Panc1 (cell line): ENCODE data around the gene UBL4A. TPM values are rescaled to one million over a fixed set of nuclear protein-coding genes. Genes with fewer than 3 reads are reported as not detected.

Experiments used
- ATAC-seq: fragments of 200-7000 bp; cut with Tn5 transposase; 2 replicates; pipeline ENCODE4 v1.9.1; 2020; ENCODE audit warnings: mild to moderate bottlenecking, moderate library complexity
- BruUV-seq: library from RNA; stranded (reverse); fragments of 400-500 nt; replicated peaks from 2 replicates; lab custom pipeline; 2021; lab: Mats Ljungman, UMichigan
- CTCF ChIA-PET: fragments of 300-600 bp; sonication (Branson Sonifier 250); formaldehyde crosslinking; loops from one replicate; lab custom pipeline; 2022; ENCODE audit warnings: antibody characterized with exemption; lab: Charles Lee
- POLR2A ChIA-PET: fragments of 300-600 bp; sonication (Branson Sonifier 250); formaldehyde crosslinking; loops from one replicate; lab custom pipeline; 2022; ENCODE audit warnings: antibody characterized with exemption; lab: Charles Lee
- DNase-seq: peaks from one replicate; pipeline ENCODE4 v3.0.0-alpha.2; 2010; ENCODE audit warnings: low read depth, low spot score
- H3K27ac ChIP-seq: 2 replicates; pipeline ENCODE4 v1.5.1; 2011; ENCODE audit warnings: mild to moderate bottlenecking, low read length, inconsistent platforms
- H3K27me3 ChIP-seq: fragments of 200-500 bp; sonication (Bioruptor generic); 2 replicates; pipeline ENCODE4 v1.6.0; 2014; ENCODE audit warnings: low read length, inconsistent platforms; ENCODE audit not compliant: control insufficient read depth, insufficient read depth
- H3K36me3 ChIP-seq: fragments of 200-500 bp; sonication (Bioruptor generic); 2 replicates; pipeline ENCODE4 v1.5.1; 2014; ENCODE audit warnings: inconsistent platforms, mild to moderate bottlenecking, low read length, moderate library complexity; ENCODE audit not compliant: control insufficient read depth, insufficient read depth
- H3K4me1 ChIP-seq: 2 replicates; pipeline ENCODE4 v1.5.1; 2011; ENCODE audit warnings: inconsistent platforms, mild to moderate bottlenecking, low read length, moderate library complexity; ENCODE audit not compliant: control insufficient read depth, insufficient read depth
- H3K4me3 ChIP-seq, 2 experiments: 2 replicates each; pipeline ENCODE4 v1.5.1; 2011 to 2012; ENCODE audit warnings: low read depth in 2 of 2, low read length in 2 of 2, mild to moderate bottlenecking in 2 of 2, inconsistent platforms in 1 of 2, moderate library complexity in 1 of 2
- H3K9me3 ChIP-seq: fragments of 200-500 bp; sonication (Bioruptor generic); 2 replicates; pipeline ENCODE4 v1.5.1; 2014; ENCODE audit warnings: low read depth, mild to moderate bottlenecking, inconsistent platforms, low read length, moderate library complexity; ENCODE audit not compliant: control insufficient read depth, insufficient read depth
- CTCF ChIP-seq: fragments of 450-650 bp; IDR thresholded peaks from 2 replicates; pipeline ENCODE4 v1.5.1; 2017; ENCODE audit warnings: mild to moderate bottlenecking
- POLR2AphosphoS5 ChIP-seq: IDR thresholded peaks from 2 replicates; pipeline ENCODE4 v1.6.1; 2012; ENCODE audit warnings: mild to moderate bottlenecking, low read depth, low read length, moderate library complexity
- REST ChIP-seq, 2 experiments: IDR thresholded peaks; 2 replicates each; pipeline ENCODE4 v1.6.1; 2011 to 2012; ENCODE audit warnings: low read depth in 2 of 2, control low read depth in 1 of 2, low read length in 1 of 2, mild to moderate bottlenecking in 1 of 2, moderate library complexity in 1 of 2; ENCODE audit not compliant: insufficient read depth in 1 of 2
- SIN3A ChIP-seq: IDR thresholded peaks from 2 replicates; pipeline ENCODE4 v1.6.1; 2012; ENCODE audit warnings: low read depth, mild to moderate bottlenecking, low read length, moderate library complexity, borderline replicate concordance; ENCODE audit not compliant: insufficient read depth
- TCF7L2 ChIP-seq: IDR thresholded peaks from 2 replicates; pipeline ENCODE4 v1.6.1; 2011; ENCODE audit warnings: mild to moderate bottlenecking, low read depth, low read length, inconsistent platforms
- in situ Hi-C: cut with HindIII; loops from 2 replicates; pipeline ENCODE4 v1.10.0; 2016; ENCODE audit warnings: low sequenced_read_pairs, low pct_unique_long_range_greater_than_20kb
- intact Hi-C: fragments of 100-400 bp; cut with micrococcal nuclease; formaldehyde crosslinking; loops from one replicate; pipeline ENCODE4 v1.10.0; 2022; ENCODE audit not compliant: unreplicated experiment
- total RNA-seq: library from RNA; stranded (reverse); gene quantifications from one replicate; pipeline ENCODE4 v1.2.1, GENCODE V29; 2021; ENCODE audit not compliant: unreplicated experiment

UBL4A gene
- total RNA-seq, 1 experiment from 2014 or later: 65.4 TPM

DNA sequence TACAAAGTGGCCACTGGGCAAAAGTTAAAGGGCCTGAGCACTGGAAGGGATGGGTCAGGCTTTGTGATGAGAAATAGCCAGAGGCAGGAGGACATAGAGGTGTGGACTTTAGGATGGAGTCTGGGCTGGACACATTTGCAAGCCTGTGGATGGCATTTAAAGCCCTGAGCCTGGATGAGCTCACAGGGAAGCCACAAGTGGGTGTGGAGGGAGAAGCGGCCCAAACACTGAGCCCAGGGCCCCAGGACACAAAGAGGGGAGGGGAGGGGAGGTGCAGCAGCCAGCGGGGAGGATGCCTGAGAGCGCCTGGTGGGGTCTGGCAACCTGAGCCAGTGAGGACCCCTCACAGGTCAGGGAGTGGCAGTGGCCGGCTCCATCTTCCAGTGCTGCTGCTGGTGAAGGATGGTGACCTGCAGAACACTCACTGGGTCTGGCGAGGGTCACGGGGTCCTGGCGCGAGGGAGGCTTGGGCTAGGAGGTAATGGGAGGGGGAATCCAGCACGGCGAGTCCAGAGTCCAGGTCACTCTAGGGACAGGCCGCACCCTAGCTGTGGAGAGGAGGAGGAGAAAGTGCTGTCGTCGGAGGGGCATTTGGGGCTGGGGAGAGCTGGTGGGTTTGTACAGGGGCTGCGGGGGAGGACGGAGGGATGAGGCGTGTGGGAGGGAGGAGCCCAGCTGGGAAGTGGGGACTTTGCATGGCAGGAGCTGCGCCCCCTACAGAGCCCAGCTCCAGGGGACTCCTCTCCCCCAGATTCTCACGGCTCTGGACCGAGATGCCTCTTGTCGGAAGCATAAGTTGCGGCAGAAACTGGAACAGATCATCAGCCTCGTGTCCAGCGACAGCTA is 14.4 kb downstream of the UBL4A start:
- Histone ChIP-seq H3K4me3 (no peak overlapping the region), H3K36me3 (no peaks in the 10 kb centered on the region), H3K9me3 (no peaks in the 10 kb centered on the region), H3K27me3 (no peaks in the 10 kb centered on the region), H3K27ac (no peak overlapping the region), H3K4me1 (peaks cover 6% of the 10 kb centered on the region)
- intact Hi-C loops (no loop called here), in situ Hi-C loops (no loop called here)
- POLR2A ChIA-PET: no interaction called here
- BruUV-seq: no TSS peak
- CTCF ChIA-PET: interaction anchor here (0.6 kb wide), 1 partner anchor 55 kb away, joined by 5 read pairs; no protein-coding TSS in a partner anchor
- TF ChIP-seq TCF7L2 (no peak), POLR2AphosphoS5 (no peak), CTCF (no peak), REST (IDR thresholded peaks at IDR 0.05; ENCODE audit: insufficient read depth in 1 of 2, low read depth in 2 of 2, low read length in 1 of 2) (no peak), SIN3A (no peak)
- ATAC-seq: no peak
- no peak for DNase-seq

DNA sequence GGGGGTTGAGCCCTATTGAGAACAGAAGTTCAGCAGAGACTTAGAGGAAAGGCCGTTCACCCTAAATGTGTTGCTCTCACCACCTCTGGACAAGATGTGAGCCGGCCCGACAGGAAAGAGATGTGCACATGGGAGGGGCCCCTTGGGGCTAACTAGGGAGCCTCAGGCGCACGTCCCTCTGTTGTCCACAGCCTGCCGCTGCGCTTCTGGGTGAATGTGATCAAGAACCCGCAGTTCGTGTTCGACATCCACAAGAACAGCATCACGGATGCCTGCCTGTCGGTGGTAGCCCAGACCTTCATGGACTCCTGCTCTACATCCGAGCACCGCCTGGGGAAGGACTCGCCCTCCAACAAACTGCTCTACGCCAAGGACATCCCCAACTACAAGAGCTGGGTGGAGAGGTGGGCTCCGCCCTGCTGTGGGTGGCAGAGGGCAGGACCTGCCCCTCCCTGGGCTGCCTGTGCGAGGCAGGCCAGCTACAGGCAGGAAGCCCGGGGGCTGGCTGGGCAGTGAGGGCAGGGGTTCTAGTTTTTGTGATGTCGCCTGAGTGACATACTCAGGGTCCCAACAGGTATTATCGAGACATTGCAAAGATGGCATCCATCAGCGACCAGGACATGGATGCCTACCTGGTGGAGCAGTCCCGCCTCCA is 15.4 kb downstream of the UBL4A start:
- POLR2A ChIA-PET: no interaction called here
- no TSS peak for BruUV-seq
- Histone ChIP-seq H3K4me3 (no peak overlapping the region), H3K4me1 (no peaks in the 10 kb centered on the region), H3K27me3 (no peaks in the 10 kb centered on the region), H3K9me3 (no peaks in the 10 kb centered on the region), H3K27ac (no peak overlapping the region), H3K36me3 (no peaks in the 10 kb centered on the region)
- DNase-seq: no peak
- CTCF ChIA-PET: no interaction called here
- TF ChIP-seq REST (IDR thresholded peaks at IDR 0.05; ENCODE audit: insufficient read depth in 1 of 2, low read depth in 2 of 2, low read length in 1 of 2) (no peak), SIN3A (no peak), TCF7L2 (no peak), CTCF (no peak), POLR2AphosphoS5 (no peak)
- in situ Hi-C loops (no loop called here), intact Hi-C loops (no loop called here)
- ATAC-seq: no peak
